ENCODE results near the gene SNX32.

The SNX32 gene

GRCh38 chr11:65791719-65792213 lies 42.0 kb upstream of the SNX32 start:
- peaks cover 15% of the 10 kb centered on the region for H3K4me1 ChIP-seq (ENCODE audit: low read length)
- H3K4me3 ChIP-seq (ENCODE audit: low read length), result no peak overlapping the region
- DNase-seq, result peak; percentile 76
- H3K4me2 ChIP-seq (ENCODE audit: low read depth, low read length), result peak overlapping the region; percentile 30; the same call in 1 of the 2 replicates
- H3K27me3 ChIP-seq (replicated peaks; ENCODE audit: insufficient read depth, low read length), result peaks cover 32% of the 10 kb centered on the region
- H3F3A ChIP-seq (ENCODE audit: insufficient read depth, low read length), result no peaks in the 10 kb centered on the region
- H3K36me3 ChIP-seq (replicated peaks; ENCODE audit: insufficient read depth, low read length), result no peaks in the 10 kb centered on the region
- no peaks in the 10 kb centered on the region for H3K9me2 ChIP-seq (replicated peaks; ENCODE audit: insufficient read depth, low read length)
- peak overlapping the region; percentile 22; the same call in 1 of the 2 replicates for H3K9ac ChIP-seq (ENCODE audit: low read length)
- no peaks in the 10 kb centered on the region for H4K20me1 ChIP-seq (ENCODE audit: insufficient read depth, low read length)
- H2AFZ ChIP-seq (ENCODE audit: low read length), result peak overlapping the region; percentile 42
- H3K79me2 ChIP-seq (ENCODE audit: low read length), result no peaks in the 10 kb centered on the region
- no peak for TF ChIP-seq EZH2phosphoT487 (IDR thresholded peaks at IDR 0.05; ENCODE audit: low read length)
- no peak for TF ChIP-seq EZH2 (optimal IDR thresholded peaks at IDR 0.05; ENCODE audit: low read depth, low read length)
- no peak for TF ChIP-seq CTCF (IDR thresholded peaks at IDR 0.05; ENCODE audit: low read length)
- peak overlapping the region; percentile 50; the same call in 1 of the 2 replicates for H3K27ac ChIP-seq (ENCODE audit: low read length)
- H3K9me3 ChIP-seq (replicated peaks; ENCODE audit: insufficient read depth, low read length), result no peaks in the 10 kb centered on the region

- no peaks in the 10 kb centered on the region for H3K9me2 ChIP-seq (replicated peaks; ENCODE audit: insufficient read depth, low read length)
- no peak overlapping the region for H3K27ac ChIP-seq (ENCODE audit: low read length)
- H4K20me1 ChIP-seq (ENCODE audit: insufficient read depth, low read length), result no peaks in the 10 kb centered on the region
- TF ChIP-seq EZH2 (optimal IDR thresholded peaks at IDR 0.05; ENCODE audit: low read depth, low read length) (no peak), CTCF (IDR thresholded peaks at IDR 0.05; ENCODE audit: low read length) (no peak), EZH2phosphoT487 (IDR thresholded peaks at IDR 0.05; ENCODE audit: low read length) (no peak)
- peaks cover 15% of the 10 kb centered on the region for H3K4me1 ChIP-seq (ENCODE audit: low read length)
- H3K27me3 ChIP-seq (replicated peaks; ENCODE audit: insufficient read depth, low read length), result peaks cover 28% of the 10 kb centered on the region
- no peak overlapping the region for H3K4me3 ChIP-seq (ENCODE audit: low read length)
- no peaks in the 10 kb centered on the region for H3K9me3 ChIP-seq (replicated peaks; ENCODE audit: insufficient read depth, low read length)
- DNase-seq, result no peak
- H3K9ac ChIP-seq (ENCODE audit: low read length), result no peak overlapping the region
- no peak overlapping the region for H2AFZ ChIP-seq (ENCODE audit: low read length)
- H3F3A ChIP-seq (ENCODE audit: insufficient read depth, low read length), result no peaks in the 10 kb centered on the region
- H3K4me2 ChIP-seq (ENCODE audit: low read depth, low read length), result no peak overlapping the region
- no peaks in the 10 kb centered on the region for H3K79me2 ChIP-seq (ENCODE audit: low read length)
- H3K36me3 ChIP-seq (replicated peaks; ENCODE audit: insufficient read depth, low read length), result no peaks in the 10 kb centered on the region
These were observed 41.3 kb upstream of the SNX32 start for GRCh38 chr11:65792456-65792855.

GRCh38 chr11:65793144-65793581 lies 40.6 kb upstream of the SNX32 start:
- Histone ChIP-seq H3K4me1 (ENCODE audit: low read length) (peaks cover 15% of the 10 kb centered on the region), H3K27me3 (replicated peaks; ENCODE audit: insufficient read depth, low read length) (peaks cover 21% of the 10 kb centered on the region), H3K9me3 (replicated peaks; ENCODE audit: insufficient read depth, low read length) (no peaks in the 10 kb centered on the region), H3K4me2 (ENCODE audit: low read depth, low read length) (no peak overlapping the region), H3K27ac (ENCODE audit: low read length) (no peak overlapping the region), H3F3A (ENCODE audit: insufficient read depth, low read length) (no peaks in the 10 kb centered on the region), H3K79me2 (ENCODE audit: low read length) (no peaks in the 10 kb centered on the region), H4K20me1 (ENCODE audit: insufficient read depth, low read length) (no peaks in the 10 kb centered on the region), H3K4me3 (ENCODE audit: low read length) (no peak overlapping the region), H3K9me2 (replicated peaks; ENCODE audit: insufficient read depth, low read length) (no peaks in the 10 kb centered on the region), H3K36me3 (replicated peaks; ENCODE audit: insufficient read depth, low read length) (no peaks in the 10 kb centered on the region), H3K9ac (ENCODE audit: low read length) (no peak overlapping the region), H2AFZ (ENCODE audit: low read length) (no peak overlapping the region)
- TF ChIP-seq EZH2phosphoT487 (IDR thresholded peaks at IDR 0.05; ENCODE audit: low read length) (no peak), CTCF (IDR thresholded peaks at IDR 0.05; ENCODE audit: low read length) (no peak), EZH2 (optimal IDR thresholded peaks at IDR 0.05; ENCODE audit: low read depth, low read length) (no peak)
- no peak for DNase-seq
